22Rv1 (cell line): ENCODE data around the gene G6PC2.

ENCODE experiments used
- CTCF ChIP-seq: fragments of 450-650 bp; IDR thresholded peaks from 2 replicates; pipeline ENCODE4 v1.5.1; 2017; ENCODE audit warnings: mild to moderate bottlenecking
- ZFX ChIP-seq: fragments of 450-650 bp; IDR thresholded peaks from 2 replicates; pipeline ENCODE4 v1.6.1; 2017; ENCODE audit warnings: antibody characterized with exemption, borderline replicate concordance

GRCh38 chr2:168858146-168858545 is 42.9 kb upstream of the G6PC2 start:
- TF ChIP-seq CTCF, result no peak
- TF ChIP-seq ZFX, result no peak
